GM12878 (cell line): ENCODE results near the gene MSRB1. TPM values are rescaled to one million over a fixed set of nuclear protein-coding genes. Genes with fewer than 3 reads are reported as not detected.

Experiments used
- ATAC-seq: fragments of 200-7000 bp; cut with Tn5 transposase; 3 replicates; pipeline ENCODE4 v1.9.1; 2020; ENCODE audit warnings: mild to moderate bottlenecking, moderate library complexity
- BruUV-seq: library from RNA; stranded (reverse); fragments of 400-500 nt; replicated peaks from 2 replicates; lab custom pipeline; 2021; lab: Mats Ljungman, UMichigan
- CTCF ChIA-PET: fragments of 300-600 bp; sonication (Branson Sonifier 250); formaldehyde crosslinking; extraction: SDS; loops from one replicate; lab custom pipeline; 2021; ENCODE audit warnings: inconsistent platforms; lab: Yijun Ruan, JAX
- POLR2A ChIA-PET: fragments of 350-600 bp; formaldehyde crosslinking; extraction: SDS; loops from one replicate; lab custom pipeline; 2021; ENCODE audit warnings: inconsistent platforms; lab: Charles Lee
- RAD21 ChIA-PET: fragments of 300-600 bp; sonication (Branson Sonifier 250); formaldehyde crosslinking; loops from one replicate; lab custom pipeline; 2023; ENCODE audit warnings: antibody characterized with exemption; ENCODE audit not compliant: unreplicated experiment; lab: Charles Lee
- SMC1A ChIA-PET: fragments of 300-600 bp; sonication (Branson Sonifier 250); formaldehyde crosslinking; loops from one replicate; lab custom pipeline; 2023; ENCODE audit not compliant: unreplicated experiment, uncharacterized antibody; lab: Charles Lee
- DNase-seq: peaks from one replicate; pipeline ENCODE4 v3.0.0-alpha.2; 2011; ENCODE audit warnings: low read depth, low spot score
- FAIRE-seq: peaks from 3 replicates; lab custom pipeline; 2011; peaks lifted over from hg19 to GRCh38; lab: Jason Lieb, UNC
- H2AFZ ChIP-seq: 2 replicates; pipeline ENCODE4 v1.6.0; 2011; ENCODE audit warnings: low read depth, low read length, control low read depth; ENCODE audit not compliant: control insufficient read depth
- H3K27ac ChIP-seq: 2 replicates; pipeline ENCODE4 v1.5.1; 2011; ENCODE audit warnings: control low read depth; ENCODE audit not compliant: control insufficient read depth, insufficient read depth
- H3K27me3 ChIP-seq, 2 experiments: replicated peaks in 1 of 2; 2 replicates each; pipeline versions ENCODE4 v1.6.0 to v1.6.1; 2011; ENCODE audit warnings: low read length in 1 of 2; ENCODE audit not compliant: control insufficient read depth in 2 of 2, insufficient read depth in 2 of 2
- H3K36me3 ChIP-seq, 2 experiments: 2 replicates each; pipeline ENCODE4 v1.5.1; 2011; ENCODE audit warnings: low read length in 1 of 2; ENCODE audit not compliant: control insufficient read depth in 2 of 2, insufficient read depth in 2 of 2
- H3K4me1 ChIP-seq: 2 replicates; pipeline ENCODE4 v1.6.1; 2011; ENCODE audit warnings: mild to moderate bottlenecking, low read length, moderate library complexity, mixed read lengths; ENCODE audit not compliant: control insufficient read depth, insufficient read depth
- H3K4me2 ChIP-seq: 2 replicates; pipeline ENCODE4 v1.6.0; 2011; ENCODE audit warnings: control low read depth; ENCODE audit not compliant: control insufficient read depth, insufficient read depth
- H3K4me3 ChIP-seq: fragments of 200-600 bp; sonication (generic); 2 replicates; pipeline ENCODE4 v1.5.1; 2016
- H3K79me2 ChIP-seq: 2 replicates; pipeline ENCODE4 v1.6.0; 2011; ENCODE audit warnings: low read length; ENCODE audit not compliant: control insufficient read depth, insufficient read depth
- H3K9ac ChIP-seq: 2 replicates; pipeline ENCODE4 v1.8.0; 2011; ENCODE audit warnings: low read length, control low read depth, mixed read lengths; ENCODE audit not compliant: control insufficient read depth, insufficient read depth
- H3K9me3 ChIP-seq: replicated peaks from 3 replicates; pipeline ENCODE4 v1.5.1; 2011; ENCODE audit warnings: mild to moderate bottlenecking, low read length; ENCODE audit not compliant: control insufficient read depth, insufficient read depth
- H4K20me1 ChIP-seq: 2 replicates; pipeline ENCODE4 v1.6.0; 2011; ENCODE audit not compliant: control insufficient read depth, insufficient read depth
- CEBPB ChIP-seq, 2 experiments: fragments of 150-350 bp in 1 of 2; IDR thresholded peaks; 2 replicates each; pipeline ENCODE4 v1.6.1; 2012 to 2014; ENCODE audit warnings: low read depth in 2 of 2, low read length in 2 of 2, borderline replicate concordance in 1 of 2, inconsistent platforms in 1 of 2
- EED ChIP-seq: sonication (generic); IDR thresholded peaks from 2 replicates; pipeline ENCODE4 v1.6.1; 2016; ENCODE audit warnings: antibody characterized with exemption, low read depth
- GABPA ChIP-seq: IDR thresholded peaks from 2 replicates; pipeline ENCODE4 v1.6.1; 2014; ENCODE audit warnings: antibody characterized with exemption, low read depth, mild to moderate bottlenecking, inconsistent platforms
- HCFC1 ChIP-seq: fragments of 150-350 bp; IDR thresholded peaks from 2 replicates; pipeline ENCODE4 v1.6.1; 2014; ENCODE audit warnings: low read length
- IKZF2 ChIP-seq, 2 experiments: fragments of 450-650 bp; IDR thresholded peaks; 2 replicates each; pipeline ENCODE4 v1.6.1; 2017; ENCODE audit warnings: mild to moderate bottlenecking in 2 of 2, moderate library complexity in 2 of 2
- RELA ChIP-seq: fragments of 450-650 bp; IDR thresholded peaks from 2 replicates; pipeline ENCODE4 v1.8.0; 2014; ENCODE audit warnings: borderline replicate concordance; ENCODE audit not compliant: partially characterized antibody
- SIX5 ChIP-seq: IDR thresholded peaks from 2 replicates; pipeline ENCODE4 v1.6.1; 2011; ENCODE audit warnings: mild to moderate bottlenecking, low read depth, low read length, moderate library complexity; ENCODE audit not compliant: severe bottlenecking
- TBL1XR1 ChIP-seq: IDR thresholded peaks from 2 replicates; pipeline ENCODE4 v1.6.1; 2012; ENCODE audit warnings: low read depth, low read length, improper control_type of control experiment
- ZNF384 ChIP-seq: IDR thresholded peaks from 2 replicates; pipeline ENCODE4 v1.6.1; 2012; ENCODE audit warnings: low read depth, mild to moderate bottlenecking, low read length, improper control_type of control experiment, borderline replicate concordance
- WGBS: methylation state at CpG from one replicate; pipeline ENCODE4 v1.1.6; 2016; ENCODE audit warnings: low lambda C conversion rate; ENCODE audit not compliant: insufficient replicate concordance, insufficient coverage; ENCODE audit errors: missing lambda C conversion rate; 5-methylcytosine and 5-hydroxymethylcytosine counted together
- in situ Hi-C: fragments of 300-500 bp; cut with MboI; formaldehyde crosslinking; loops from 9 replicates; pipeline ENCODE4 v1.14.3; 2018; ENCODE audit warnings: mixed read lengths
- intact Hi-C: fragments of 100-400 bp; cut with micrococcal nuclease; formaldehyde crosslinking; loops from one replicate; pipeline ENCODE4 v1.14.2; 2022; ENCODE audit not compliant: unreplicated experiment
- polyA plus RNA-seq, 11 experiments: library from polyadenylated mRNA; depleted of rRNA in 4 of 11; unstranded in 6 of 11; stranded (reverse) in 5 of 11; fragments of >200 nt; fragmentation: Nextera tagmentation in 4 of 11; fragmentation: Illumina TruSeq in 1 of 11; extraction: Ambion mirVana in 4 of 11; extraction: Trizol in 1 of 11; gene quantifications; 1 replicate in 1 of 11; 2 replicates in 10 of 11; pipeline versions ENCODE4 v1.2.1 to v1.2.3, GENCODE V29; 2011 to 2016; ENCODE audit warnings: inconsistent platforms in 2 of 11, missing spikeins in 2 of 11, low read depth in 1 of 11
- total RNA-seq, 4 experiments: library from RNA; depleted of rRNA in 3 of 4; stranded (reverse); fragments of >200 nt in 3 of 4; fragmentation: Illumina TruSeq in 1 of 4; extraction: Trizol in 1 of 4; gene quantifications; 2 replicates each; pipeline versions ENCODE4 v1.2.1 to v1.2.3, GENCODE V29; 2013 to 2021
- TF ChIP-seq, protein P1 (sequence below): IDR thresholded peaks from 2 replicates; pipeline ENCODE4 v1.6.1; 2011; ENCODE audit warnings: low read depth, mild to moderate bottlenecking, low read length, moderate library complexity, borderline replicate concordance; ENCODE audit errors: extremely low read depth
- TF ChIP-seq, protein P2 (sequence below): IDR thresholded peaks from 2 replicates; pipeline ENCODE4 v1.6.1; 2012; ENCODE audit warnings: improper control_type of control experiment, low read depth, low read length; ENCODE audit not compliant: insufficient replicate concordance
- TF ChIP-seq, protein P3 (sequence below): fragments of 450-650 bp; IDR thresholded peaks from 2 replicates; pipeline ENCODE4 v1.6.1; 2016; ENCODE audit warnings: mild to moderate bottlenecking

The MSRB1 gene
- total and polyA plus RNA-seq, 10 of the 15 experiments (the other 5 are each of a cell fraction or from before 2014, with no cell fraction given) = 5.1 to 48.6 (median 25.7) TPM

GRCh38 chr16:1981398-1981836 is 38.4 kb upstream of the MSRB1 start, which contains the start of gene NOXO1 (continued):
- 0 out of 4 replicates have a peak, but pooled peaks of 1 of the 2 experiments have one; percentile 9 for TF ChIP-seq IKZF2 (IDR thresholded peaks at IDR 0.05)
- no peak for TF ChIP-seq SIX5

DNA sequence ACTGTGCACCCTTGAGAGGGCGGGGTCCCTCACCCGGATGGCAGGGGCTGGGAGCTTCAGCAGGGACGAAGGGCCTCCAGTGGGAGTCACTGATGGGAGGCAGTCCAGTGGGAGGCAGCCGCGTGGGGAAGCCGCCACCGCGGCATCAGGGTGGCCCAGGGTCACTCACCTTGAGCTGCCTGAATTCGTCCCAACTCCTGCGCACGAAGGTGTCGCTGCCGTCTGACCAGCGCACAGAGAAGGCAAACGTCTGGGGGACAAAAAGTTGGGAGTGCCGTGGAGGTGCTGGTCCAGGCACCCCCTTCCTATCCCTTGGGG is 37.7 kb upstream of the MSRB1 start:
- in situ Hi-C loops = no loop called here
- SMC1A ChIA-PET = interaction anchor here (1.6 to 1.7 kb wide), 2 partner anchors 16 to 27 kb away, joined by 5 to 7 read pairs; partner anchors contain the start of gene RPS2
- no peak for TF ChIP-seq ZNF384
- no peak for TF ChIP-seq CEBPB (IDR thresholded peaks at IDR 0.05; ENCODE audit: borderline replicate concordance in 1 of 2, low read depth in 2 of 2, low read length in 2 of 2)
- TF ChIP-seq EED = no peak
- TF ChIP-seq, protein P1, sequence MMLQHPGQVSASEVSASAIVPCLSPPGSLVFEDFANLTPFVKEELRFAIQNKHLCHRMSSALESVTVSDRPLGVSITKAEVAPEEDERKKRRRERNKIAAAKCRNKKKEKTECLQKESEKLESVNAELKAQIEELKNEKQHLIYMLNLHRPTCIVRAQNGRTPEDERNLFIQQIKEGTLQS = no peak
- TF ChIP-seq, protein P2, sequence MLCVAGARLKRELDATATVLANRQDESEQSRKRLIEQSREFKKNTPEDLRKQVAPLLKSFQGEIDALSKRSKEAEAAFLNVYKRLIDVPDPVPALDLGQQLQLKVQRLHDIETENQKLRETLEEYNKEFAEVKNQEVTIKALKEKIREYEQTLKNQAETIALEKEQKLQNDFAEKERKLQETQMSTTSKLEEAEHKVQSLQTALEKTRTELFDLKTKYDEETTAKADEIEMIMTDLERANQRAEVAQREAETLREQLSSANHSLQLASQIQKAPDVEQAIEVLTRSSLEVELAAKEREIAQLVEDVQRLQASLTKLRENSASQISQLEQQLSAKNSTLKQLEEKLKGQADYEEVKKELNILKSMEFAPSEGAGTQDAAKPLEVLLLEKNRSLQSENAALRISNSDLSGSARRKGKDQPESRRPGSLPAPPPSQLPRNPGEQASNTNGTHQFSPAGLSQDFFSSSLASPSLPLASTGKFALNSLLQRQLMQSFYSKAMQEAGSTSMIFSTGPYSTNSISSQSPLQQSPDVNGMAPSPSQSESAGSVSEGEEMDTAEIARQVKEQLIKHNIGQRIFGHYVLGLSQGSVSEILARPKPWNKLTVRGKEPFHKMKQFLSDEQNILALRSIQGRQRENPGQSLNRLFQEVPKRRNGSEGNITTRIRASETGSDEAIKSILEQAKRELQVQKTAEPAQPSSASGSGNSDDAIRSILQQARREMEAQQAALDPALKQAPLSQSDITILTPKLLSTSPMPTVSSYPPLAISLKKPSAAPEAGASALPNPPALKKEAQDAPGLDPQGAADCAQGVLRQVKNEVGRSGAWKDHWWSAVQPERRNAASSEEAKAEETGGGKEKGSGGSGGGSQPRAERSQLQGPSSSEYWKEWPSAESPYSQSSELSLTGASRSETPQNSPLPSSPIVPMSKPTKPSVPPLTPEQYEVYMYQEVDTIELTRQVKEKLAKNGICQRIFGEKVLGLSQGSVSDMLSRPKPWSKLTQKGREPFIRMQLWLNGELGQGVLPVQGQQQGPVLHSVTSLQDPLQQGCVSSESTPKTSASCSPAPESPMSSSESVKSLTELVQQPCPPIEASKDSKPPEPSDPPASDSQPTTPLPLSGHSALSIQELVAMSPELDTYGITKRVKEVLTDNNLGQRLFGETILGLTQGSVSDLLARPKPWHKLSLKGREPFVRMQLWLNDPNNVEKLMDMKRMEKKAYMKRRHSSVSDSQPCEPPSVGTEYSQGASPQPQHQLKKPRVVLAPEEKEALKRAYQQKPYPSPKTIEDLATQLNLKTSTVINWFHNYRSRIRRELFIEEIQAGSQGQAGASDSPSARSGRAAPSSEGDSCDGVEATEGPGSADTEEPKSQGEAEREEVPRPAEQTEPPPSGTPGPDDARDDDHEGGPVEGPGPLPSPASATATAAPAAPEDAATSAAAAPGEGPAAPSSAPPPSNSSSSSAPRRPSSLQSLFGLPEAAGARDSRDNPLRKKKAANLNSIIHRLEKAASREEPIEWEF = no peak
- no peak for TF ChIP-seq TBL1XR1
- no peak for TF ChIP-seq HCFC1
- TF ChIP-seq GABPA = no peak
- TF ChIP-seq RELA = no peak
- TF ChIP-seq, protein P3, sequence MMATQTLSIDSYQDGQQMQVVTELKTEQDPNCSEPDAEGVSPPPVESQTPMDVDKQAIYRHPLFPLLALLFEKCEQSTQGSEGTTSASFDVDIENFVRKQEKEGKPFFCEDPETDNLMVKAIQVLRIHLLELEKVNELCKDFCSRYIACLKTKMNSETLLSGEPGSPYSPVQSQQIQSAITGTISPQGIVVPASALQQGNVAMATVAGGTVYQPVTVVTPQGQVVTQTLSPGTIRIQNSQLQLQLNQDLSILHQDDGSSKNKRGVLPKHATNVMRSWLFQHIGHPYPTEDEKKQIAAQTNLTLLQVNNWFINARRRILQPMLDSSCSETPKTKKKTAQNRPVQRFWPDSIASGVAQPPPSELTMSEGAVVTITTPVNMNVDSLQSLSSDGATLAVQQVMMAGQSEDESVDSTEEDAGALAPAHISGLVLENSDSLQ = no peak

More for the DNA sequence above, 37.7 kb upstream of the MSRB1 start:
- H3K79me2 ChIP-seq = no peaks in the 10 kb centered on the region; the same call in none of the 2 replicates
- H2AFZ ChIP-seq = no peak overlapping the region
- no peak for ATAC-seq
- peaks cover 23% of the 10 kb centered on the region for H3K4me1 ChIP-seq
- H4K20me1 ChIP-seq = no peaks in the 10 kb centered on the region
- intact Hi-C loops = no loop called here
- POLR2A ChIA-PET = interaction anchor here (1.8 to 4.7 kb wide), 5 partner anchors 9 to 37 kb away, joined by 5 to 25 read pairs (median 18); partner anchors contain the start of genes MSRB1, RPS2 and TBL3
- RAD21 ChIA-PET = interaction anchor here (1.1 to 2.6 kb wide), 4 partner anchors 9 to 160 kb away, joined by 4 to 12 read pairs (median 6); partner anchors contain the start of genes RPS2 and TBL3
- H3K4me2 ChIP-seq = no peak overlapping the region
- H3K27ac ChIP-seq = no peak overlapping the region
- no peak overlapping the region for H3K4me3 ChIP-seq
- no peak for FAIRE-seq
- DNase-seq = no peak
- H3K36me3 ChIP-seq = peaks cover 0 to 23% of the 10 kb centered on the region in 2 experiments; a peak in 3 of 4 replicates
- no peak overlapping the region for H3K9ac ChIP-seq
- H3K9me3 ChIP-seq = no peaks in the 10 kb centered on the region
- 0 out of 4 replicates have a peak, but pooled peaks cover 0 to 5% of the 10 kb centered on the region in 2 experiments for H3K27me3 ChIP-seq
- 33% methylated on average over 16 of the region's 16 CpGs for WGBS
- no TSS peak for BruUV-seq
- CTCF ChIA-PET = interaction anchor here (1.6 to 1.7 kb wide), 2 partner anchors 23 to 160 kb away, joined by 5 to 6 read pairs; no protein-coding TSS in a partner anchor
